Ovary (tissue), 3 donors: ENCODE data around the gene LIME1.

ENCODE experiments used
- CTCF ChIP-seq, 3 donors: fragments of 450-650 bp in 2 of 3; fragments of 200-600 bp in 1 of 3; IDR thresholded peaks; one replicate each; pipeline versions ENCODE4 v1.5.1 to v1.8.0; 2016 to 2022; ENCODE audit warnings: antibody characterized with exemption in 3 of 3, mild to moderate bottlenecking in 1 of 3
- EP300 ChIP-seq: sonication (generic); formaldehyde crosslinking; IDR thresholded peaks from one replicate; pipeline ENCODE4 v1.6.1; 2017; ENCODE audit warnings: antibody characterized with exemption
- donor health status: DM: no; HTN: no; CAD: no.

- TF ChIP-seq CTCF (IDR thresholded peaks at IDR 0.05), result no peak
- TF ChIP-seq EP300, result no peak
Measured at GRCh38 chr20:63712191-63712590, 24.3 kb upstream of the LIME1 start.
